AG09319 (cell line): ENCODE results near the gene ABHD2.
A peak's percentile ranks its signal among the peaks of the same experiment; 100 is the strongest.
"Not testable (repeated sequence)": the region's sequence is repeated elsewhere in the genome, so short reads cannot be mapped to it uniquely, and the experiment has no call there.

ENCODE experiments used
- DNase-seq: peaks from one replicate; pipeline ENCODE4 v3.0.0-alpha.2; 2010; ENCODE audit warnings: low read depth; ENCODE audit errors: extremely low read depth
- CTCF ChIP-seq: IDR thresholded peaks from 2 replicates; pipeline ENCODE4 v1.5.1; 2011; ENCODE audit warnings: low read depth, mild to moderate bottlenecking, inconsistent platforms, low read length, moderate library complexity

Gene ABHD2

GRCh38 chr15:89087830-89088604 is at the start of gene ABHD2:
Gene ABHD2 (plus strand): TSS chr15:89088456. CDS start chr15:89116328, 27,872 bp downstream.
- TF ChIP-seq CTCF: no peak
- DNase-seq: peak; percentile 100

GRCh38 chr15:89039142-89039541 is 49.1 kb upstream of the ABHD2 start:
- no peak for TF ChIP-seq CTCF
- no peak for DNase-seq

GRCh38 chr15:89041507-89041906 is 46.7 kb upstream of the ABHD2 start:
- DNase-seq: no peak
- TF ChIP-seq CTCF: no peak

GRCh38 chr15:89042387-89042786 is 45.9 kb upstream of the ABHD2 start:
- TF ChIP-seq CTCF: no peak
- DNase-seq: no peak

GRCh38 chr15:89043031-89044002 is 44.9 kb upstream of the ABHD2 start:
- no peak for DNase-seq
- TF ChIP-seq CTCF: no peak

GRCh38 chr15:89049016-89049666 is 39.1 kb upstream of the ABHD2 start:
- not testable (repeated sequence) for DNase-seq

GRCh38 chr15:89051875-89052274 is 36.4 kb upstream of the ABHD2 start:
- TF ChIP-seq CTCF: no peak
- peak; percentile 69 for DNase-seq
